GM11168 (cell line): Measurements from ENCODE around the gene GABBR1.
"Not testable (repeated sequence)": the region's sequence is repeated elsewhere in the genome, so short reads cannot be mapped to it uniquely, and the experiment has no call there.

Experiments
- in situ Hi-C: fragments of 300-500 bp; cut with MboI; formaldehyde crosslinking; loops from one replicate; pipeline ENCODE4 v1.12.0; 2022; ENCODE audit warnings: low sequenced_read_pairs; ENCODE audit not compliant: unreplicated experiment

The GABBR1 gene

DNA sequence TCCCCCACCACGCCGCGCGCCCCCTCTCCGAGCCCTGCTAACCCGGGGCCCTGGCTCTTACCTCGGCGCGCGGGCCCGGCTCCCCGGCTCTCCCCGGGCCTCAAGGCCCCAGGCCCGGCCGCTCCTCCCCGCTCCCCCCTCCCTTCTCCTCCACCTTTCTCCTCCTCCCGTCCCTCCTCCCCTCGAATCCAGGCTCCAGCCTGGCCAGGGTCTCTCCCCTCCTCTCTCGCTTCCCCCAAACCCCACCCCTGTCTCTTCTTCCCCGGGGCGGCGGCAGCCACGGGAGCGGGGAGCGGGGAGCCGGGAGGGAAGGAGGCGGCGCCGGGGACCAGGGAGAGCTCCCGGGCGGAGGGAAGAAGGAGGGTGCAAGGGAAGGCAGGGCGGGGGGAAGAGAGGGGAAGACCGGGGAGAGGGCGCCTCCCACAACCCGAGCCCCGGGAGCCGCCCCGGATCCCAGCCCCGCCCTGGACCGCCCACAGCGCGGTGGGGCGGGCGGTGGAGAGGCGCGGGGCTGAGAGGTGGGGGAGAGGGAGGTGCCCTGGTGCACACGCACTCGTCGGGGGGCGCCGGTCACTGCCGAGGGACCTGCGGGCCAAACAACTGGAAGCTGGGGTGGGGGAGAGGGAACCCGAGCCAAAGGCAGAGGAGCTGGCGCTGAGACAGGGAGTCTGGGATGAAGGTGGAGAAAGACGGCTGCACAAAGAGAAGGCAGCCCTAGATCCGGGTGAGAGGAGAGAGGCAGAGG is at the start of gene GABBR1:
TSS of gene GABBR1 (minus strand) at position 395 of the 745 bp plus-strand sequence. CDS start 798 bp downstream, outside the sequence.
- in situ Hi-C loops: no loop called here

DNA sequence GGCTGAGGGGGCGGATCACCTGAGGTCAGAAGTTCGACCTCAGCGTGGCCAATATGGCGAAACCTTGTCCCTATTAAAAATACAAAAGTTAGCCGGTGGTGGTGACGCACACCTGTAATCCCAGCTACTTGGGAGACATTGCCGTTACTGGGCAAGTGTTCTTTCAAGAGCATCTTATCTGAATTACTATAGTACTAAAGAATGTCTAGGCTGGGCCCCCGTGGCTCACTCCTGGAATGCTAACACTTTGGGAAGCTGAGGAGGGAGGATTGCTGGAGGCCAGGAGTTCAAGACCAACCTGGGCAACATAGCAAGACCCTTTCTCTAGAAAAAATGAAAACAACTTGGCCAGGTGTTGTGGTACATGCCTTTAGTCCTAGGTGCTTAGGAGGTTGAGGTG is 48.8 kb upstream of the GABBR1 start:
- in situ Hi-C loops: no loop called here

DNA sequence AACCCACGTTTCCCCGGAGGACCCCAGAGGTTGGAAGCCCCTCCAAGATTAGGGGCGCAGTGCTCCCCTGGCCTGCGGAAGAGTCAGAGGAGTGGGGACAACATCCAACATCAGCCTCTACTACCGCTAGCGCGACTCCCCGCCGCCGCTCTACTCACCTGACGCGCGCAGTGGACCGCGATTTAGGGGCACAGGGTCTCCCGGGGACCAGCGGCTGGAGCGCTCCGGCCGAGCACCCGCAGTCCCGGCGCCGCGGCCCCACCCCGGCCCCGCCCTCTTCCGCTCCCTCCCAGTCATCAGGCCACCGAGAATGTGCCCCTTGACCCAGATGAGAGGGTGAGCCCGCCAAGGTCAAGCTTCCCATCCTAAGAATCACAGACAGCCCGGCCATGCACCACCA is 47.9 kb upstream of the GABBR1 start, which contains the start of gene ZFP57:
TSS of gene ZFP57 (minus strand) at position 249 of the 400 bp plus-strand sequence. CDS start 4,149 bp downstream, outside the sequence.
- in situ Hi-C loops: no loop called here

DNA sequence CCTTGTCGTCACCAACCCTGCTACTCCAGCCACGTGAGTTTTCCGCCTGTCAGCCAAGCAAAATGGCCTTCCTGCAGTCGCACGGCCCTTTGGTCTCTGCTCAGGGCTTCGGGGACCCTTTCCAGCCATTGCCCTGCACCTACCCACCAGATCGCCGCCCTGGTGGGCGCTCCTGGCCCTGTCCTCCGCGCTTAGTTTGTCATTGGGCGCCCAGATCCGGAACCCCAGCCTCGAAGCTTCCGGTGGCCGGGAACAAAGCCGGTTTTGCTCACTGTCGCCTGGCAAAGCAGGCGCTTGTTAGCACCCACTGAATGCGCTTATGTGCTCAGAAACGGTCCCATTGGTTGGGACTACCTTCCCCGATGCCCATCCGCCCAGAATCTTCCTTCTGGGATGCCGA is 47.4 kb upstream of the GABBR1 start:
- in situ Hi-C loops: no loop called here

DNA sequence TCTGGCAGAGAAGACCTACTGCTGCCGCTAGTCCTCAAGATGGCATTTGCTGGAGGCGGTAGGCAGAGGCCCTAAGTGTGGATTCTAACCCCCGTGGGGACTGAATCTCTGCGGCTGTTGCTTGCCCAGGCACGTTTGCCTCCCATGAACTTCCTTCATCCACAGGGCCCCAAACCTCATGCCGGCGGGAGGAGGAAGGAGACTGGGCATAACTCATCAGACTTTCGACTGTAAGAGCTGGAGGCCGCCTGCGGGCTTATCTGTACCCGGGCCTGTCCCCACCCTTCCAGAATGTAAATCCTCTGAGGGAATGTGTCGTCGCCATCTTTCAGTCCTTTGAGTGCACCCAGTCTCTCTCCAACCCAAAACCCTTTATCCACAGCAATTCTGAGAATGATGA is 47.0 kb upstream of the GABBR1 start:
- in situ Hi-C loops: no loop called here

DNA sequence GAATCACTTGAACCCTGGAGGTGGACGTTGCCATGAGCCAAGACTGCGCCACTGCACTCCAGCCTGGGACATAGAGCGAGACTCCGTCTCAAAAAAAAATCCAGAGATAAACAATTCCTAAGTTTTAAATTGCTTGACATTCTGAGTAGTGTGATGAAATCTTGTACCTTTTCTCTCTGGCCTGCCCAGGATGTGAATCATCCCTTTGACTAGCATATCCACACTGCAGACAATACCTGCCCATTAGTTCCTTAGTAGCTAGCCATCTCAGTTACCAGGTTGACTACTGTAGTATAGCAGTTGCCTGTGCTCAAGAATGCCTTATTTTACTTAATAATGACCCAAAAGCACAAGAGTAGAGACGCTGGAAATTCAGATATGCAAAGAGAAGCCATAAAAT is 45.1 kb upstream of the GABBR1 start:
- in situ Hi-C loops: no loop called here

DNA sequence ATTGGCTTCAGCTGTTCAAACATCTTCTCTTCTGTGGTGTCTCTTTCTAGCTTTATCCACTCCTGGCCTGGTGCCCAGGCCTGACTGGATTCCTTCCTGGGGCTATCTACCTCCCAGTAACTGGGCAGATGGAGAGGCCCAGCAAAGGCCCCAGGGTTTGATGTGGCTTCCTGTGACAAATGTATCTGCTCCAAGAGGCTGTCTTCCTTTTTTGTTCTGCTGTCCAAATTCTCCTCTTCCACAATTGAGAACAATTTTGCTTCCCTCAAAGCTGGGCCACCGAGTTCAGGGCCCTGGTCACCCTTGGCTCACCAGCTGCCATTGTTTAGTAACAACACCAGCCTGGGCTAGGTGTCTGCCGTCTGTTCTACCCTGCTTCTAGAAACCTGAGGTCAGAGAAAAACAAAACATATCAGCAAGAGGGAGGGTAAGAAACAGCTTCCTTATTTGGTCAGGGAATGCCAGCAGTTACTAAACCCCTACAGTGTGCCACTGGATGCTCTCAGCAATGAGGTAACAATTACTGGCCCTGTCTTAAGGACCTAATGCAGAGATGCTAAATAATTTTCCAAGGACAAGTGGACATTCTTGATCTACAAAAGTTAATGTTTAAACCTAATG is 44.1 kb upstream of the GABBR1 start:
- in situ Hi-C loops: no loop called here

DNA sequence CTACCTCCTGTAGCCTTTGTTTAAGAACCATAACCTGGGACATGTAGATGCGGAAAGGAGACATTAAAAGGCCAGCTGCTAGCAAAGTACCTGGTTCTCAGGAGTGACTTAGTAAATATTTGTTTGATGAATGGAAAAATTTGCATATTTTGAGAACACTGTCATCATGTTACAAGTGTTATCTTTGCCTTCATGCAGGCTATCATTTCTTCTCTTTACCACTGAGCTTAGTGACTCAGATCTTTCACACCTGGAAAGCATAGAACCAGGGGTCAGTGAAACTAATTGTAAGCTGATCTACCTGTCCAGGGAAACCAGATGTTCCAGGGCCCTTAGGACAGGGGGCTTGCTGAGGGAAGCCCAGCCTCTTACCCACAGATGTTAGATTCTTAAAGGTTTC is 42.6 kb upstream of the GABBR1 start:
- in situ Hi-C loops: no loop called here

DNA sequence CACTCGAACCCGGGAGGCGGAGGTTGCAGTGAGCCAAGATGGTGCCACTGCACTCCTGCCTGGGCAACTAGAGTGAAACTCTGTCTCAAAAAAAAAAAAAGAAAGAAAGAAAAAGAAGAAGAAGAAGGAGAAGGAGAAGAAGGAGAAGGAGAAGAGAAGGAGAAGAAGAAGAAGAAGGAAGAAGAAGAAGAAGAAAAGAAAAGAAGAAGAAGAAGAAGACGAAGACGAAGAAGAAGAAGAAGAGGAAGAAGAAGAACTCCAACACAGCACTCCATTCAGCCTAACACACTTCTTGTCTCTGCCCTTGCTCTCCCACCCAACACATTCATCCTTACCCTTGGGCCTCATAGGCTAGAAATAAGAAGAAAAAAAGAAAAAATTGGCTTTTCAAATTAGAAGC is 41.0 kb upstream of the GABBR1 start:
- in situ Hi-C loops: no loop called here

DNA sequence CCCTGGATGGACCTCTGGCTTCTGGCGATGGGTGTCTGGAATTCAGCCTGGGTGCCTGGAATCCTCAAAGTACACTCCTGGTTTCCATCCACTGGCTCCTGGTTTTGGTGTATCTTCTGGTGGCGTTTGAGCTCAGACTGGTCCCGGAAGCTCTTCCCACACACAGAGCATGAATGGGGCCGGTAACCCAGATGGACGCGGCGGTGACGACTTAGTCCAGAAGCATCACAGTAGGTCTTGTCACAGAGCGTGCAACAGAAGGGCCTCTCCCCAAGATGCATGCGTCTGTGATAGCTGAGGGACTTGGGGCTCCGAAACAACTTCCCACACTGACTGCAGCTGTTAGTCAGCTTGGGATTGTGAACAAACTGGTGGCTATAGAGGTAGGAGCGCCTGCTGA is 40.2 kb upstream of the GABBR1 start:
- in situ Hi-C loops: no loop called here

DNA sequence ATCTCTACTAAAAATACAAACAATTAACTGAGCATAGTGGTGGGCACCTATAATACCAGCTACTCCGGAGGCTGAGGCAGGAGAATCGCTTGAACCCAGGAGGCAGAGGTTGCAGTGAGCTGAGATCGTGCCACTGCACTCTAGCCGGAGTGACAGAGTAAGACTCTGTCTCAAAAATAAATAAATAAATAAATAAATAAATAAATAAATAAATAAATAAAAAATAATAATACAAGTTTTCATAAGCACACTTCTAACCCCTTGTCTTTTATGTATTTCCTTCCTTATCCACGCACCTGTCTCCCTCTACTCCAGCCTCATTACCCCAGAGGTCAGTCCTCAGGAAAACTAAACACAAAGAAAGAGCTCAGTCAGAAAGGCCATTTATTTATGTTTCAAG is 39.1 kb upstream of the GABBR1 start:
- in situ Hi-C loops: not testable (repeated sequence)

DNA sequence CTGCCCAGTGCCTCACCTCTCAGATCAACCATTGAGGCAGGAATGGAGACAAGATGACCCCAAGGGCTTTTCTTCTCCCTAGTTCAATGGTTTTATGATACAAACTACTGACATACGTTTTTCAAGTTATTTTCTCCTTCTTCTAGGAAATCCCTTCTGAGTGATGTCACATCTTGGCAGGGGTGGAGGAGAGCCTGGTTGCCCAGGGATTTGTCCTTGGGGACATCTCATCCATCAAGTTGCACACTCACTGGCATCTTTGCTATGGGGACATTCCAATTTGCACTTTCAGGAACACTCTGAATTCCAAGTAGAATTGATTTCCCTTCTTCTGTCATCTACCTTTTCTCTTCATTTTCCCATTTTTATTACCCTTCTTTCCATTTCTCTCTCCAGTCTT is 38.0 kb upstream of the GABBR1 start:
- in situ Hi-C loops: no loop called here

DNA sequence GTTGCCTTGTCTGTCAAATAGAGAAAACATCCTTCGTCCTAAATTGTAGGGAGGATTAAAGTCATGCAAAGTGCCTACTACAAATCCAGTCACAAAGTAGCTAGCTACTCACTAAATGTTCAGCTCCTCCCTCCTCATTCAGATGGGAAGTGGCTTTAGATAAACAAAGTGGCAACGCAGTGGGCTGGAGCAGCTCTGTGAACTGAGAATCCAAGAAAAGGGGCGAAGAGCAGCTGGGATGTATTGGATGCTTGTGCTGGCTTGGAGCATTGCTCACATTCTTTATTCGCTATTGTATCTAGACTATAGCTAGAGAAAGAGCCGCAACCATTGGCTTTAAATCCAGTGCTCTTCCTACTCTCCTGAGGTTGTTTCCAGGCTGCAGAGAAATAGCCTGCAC is 34.2 kb upstream of the GABBR1 start:
- in situ Hi-C loops: no loop called here

DNA sequence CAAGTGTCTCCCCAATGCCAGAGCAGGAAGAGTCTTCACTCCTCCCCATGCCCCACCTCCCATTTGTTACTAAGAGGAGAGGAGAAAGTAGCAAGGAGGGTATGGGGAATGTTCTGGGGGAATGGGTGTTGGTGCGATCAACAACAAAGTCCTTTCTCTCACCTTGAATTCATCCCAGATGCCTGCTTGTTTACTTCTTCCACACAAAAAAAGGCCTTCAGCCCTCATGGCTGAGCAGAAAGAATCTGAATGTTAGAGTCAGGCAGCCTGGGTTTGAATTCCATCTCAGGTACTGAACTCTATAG is 33.8 kb upstream of the GABBR1 start:
- in situ Hi-C loops: no loop called here

DNA sequence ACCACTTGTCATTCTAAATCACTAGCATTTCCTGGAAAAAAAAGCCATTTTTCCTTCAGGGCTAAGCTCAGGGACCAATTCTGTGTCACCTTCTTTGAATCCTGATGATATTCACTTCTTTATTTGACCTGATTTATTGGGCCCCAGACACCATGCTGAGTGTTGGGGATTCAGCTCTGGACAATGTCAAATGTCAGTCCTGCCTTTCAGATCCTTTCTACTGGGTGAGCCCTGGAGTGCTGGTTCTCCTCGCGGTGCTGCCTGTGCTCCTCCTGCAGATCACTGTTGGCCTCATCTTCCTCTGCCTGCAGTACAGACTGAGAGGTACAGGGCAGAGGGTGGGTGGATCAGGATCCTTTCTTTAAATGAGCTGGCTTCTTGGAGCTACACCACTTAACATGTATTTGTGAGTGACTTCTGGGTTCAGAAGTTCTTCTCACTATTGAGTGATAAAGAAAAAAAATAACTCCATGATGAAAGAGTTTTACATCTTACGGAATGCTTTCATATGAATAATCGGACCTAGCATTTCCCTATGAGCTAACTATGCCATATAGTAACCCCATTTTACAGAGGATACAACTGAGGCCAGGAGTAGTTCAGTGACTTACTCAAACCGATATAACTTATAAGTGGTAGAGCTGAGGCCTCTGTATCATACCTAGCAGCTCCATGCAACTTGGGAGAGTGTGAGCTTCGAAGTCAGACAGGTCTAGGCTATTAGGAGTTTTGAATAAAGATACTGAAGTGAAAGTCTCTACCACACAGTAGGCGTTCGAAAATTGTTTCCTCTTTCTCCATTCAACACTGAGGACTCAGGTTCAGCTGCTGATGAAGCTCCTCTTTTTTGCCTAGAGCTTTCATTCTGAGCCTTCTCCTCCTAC is 33.2 kb upstream of the GABBR1 start:
- in situ Hi-C loops: no loop called here

DNA sequence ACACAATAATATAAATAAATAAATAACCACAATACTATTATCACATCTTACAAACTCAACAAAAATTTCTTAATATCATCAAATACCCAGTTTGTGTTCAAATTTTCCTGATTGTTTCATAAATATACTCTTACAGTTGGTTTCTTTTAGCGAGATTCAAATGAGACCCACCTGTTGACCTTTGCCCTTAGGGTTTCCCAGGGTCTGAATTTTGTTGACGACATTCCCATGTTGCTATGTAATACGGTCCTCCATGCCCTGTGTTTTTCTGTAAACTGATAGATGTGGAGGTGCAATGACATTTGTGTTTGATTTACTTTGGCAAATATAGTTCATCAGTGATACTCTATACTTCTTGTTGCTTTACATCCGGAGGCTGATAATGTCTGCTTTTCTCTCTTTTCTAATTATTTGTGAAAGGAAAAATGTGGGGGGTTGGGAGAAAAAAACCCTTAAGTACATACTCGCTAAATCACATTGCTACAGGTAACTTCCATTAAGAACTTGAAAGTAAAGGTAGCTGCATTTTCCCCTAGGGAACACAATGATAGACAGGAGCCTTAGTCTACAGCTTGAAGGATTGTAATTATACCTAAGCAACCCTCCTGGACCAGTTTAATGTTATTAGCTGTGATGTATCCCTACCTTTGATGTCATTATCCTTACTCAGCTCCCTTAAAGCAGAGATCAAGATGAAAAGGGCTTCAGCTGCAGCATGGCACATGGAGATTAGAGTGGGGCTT is 30.5 kb upstream of the GABBR1 start:
- in situ Hi-C loops: no loop called here

DNA sequence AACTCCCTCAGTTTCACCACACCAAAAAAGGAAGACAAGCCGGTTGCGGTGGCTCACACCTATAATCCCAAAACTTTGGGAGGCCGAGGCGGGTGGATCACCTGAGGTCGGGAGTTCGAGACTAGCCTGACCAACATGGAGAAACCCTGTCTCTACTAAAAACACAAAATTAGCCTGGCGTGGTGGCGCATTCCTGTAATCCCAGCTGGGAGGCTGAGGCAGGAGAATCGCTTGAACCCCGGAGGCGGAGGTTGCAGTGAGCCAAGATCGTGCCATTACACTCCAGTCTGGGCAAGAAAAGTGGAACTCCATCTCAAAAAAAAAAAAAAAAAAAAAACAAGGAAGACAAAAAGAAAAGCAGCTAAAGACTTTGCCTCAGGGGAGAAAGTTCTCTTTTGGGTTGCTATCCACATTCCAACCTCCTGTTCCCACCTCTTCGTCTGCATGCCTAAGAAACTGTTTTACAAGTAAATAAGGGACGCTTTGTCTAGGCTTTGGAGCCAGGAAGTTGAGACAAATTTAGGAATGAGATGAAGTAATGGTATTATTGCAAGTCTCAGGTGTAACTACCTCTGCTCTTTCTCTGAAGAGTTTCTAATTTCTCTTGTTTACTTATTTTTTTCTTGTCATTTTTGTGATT is 28.6 kb upstream of the GABBR1 start:
- in situ Hi-C loops: not testable (repeated sequence)

DNA sequence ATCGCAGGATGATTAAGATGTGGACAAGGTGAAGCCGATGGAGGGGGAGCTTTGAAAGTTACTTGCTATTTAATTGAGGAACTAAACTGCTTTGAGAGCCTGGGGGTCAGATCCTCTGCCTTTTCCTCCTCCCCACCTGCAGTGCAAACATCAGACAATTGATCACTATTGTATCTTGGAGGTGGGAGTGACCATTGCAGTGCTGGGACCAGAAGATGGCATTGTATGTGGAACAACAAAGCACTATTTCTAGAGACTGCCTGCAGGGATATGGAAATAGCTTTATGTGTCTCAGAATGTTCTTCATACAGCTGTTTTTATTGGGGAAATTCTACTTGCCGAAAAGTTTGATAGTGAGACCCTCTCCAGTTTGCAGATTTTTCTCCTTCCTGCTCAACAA is 28.1 kb upstream of the GABBR1 start:
- in situ Hi-C loops: no loop called here

DNA sequence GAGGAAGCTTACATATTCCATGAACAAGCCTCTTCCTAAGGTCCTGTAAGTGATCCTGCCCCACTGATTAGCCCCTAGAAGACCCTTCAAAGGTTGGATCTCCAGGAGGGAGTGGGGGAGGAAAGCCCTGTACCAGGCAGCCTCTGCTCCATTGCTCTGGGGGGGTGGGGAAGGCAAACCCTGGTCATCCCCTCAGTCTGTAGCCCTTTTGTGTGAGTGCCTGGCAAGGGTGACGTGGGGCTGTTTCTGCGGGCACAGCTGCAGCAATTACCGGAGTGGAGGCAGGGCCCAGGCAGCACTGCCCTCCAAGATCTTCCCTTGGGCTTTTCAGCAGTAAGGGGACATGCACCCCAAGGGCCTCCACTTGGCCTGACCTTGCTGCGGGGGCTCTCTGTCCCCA is 23.8 kb upstream of the GABBR1 start, which contains the start of gene MOG:
TSS of gene MOG (plus strand) at position 295 of the 400 bp plus-strand sequence. CDS start 118 bp downstream, outside the sequence.
- in situ Hi-C loops: no loop called here

DNA sequence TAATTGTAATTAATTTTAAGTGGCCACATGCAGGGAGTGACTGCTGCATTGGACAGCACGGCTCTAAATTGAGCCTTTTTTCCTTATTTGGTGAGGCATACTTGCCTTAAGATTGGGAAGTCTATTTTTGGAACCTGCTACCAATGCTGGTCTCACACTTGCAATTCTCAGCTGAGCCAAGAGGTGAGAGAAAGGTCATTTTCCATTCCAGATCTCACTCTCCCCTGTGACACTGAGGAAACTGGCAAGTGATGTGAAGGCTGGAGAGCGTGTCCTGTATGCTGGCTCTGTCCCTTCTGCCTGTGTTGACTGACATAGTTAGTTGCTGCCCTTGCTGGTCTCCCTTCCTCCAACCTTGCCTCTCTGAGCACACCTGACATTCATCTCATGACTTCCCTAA is 23.2 kb upstream of the GABBR1 start:
- in situ Hi-C loops: no loop called here
